ENCODE results near the gene RBM38.
A peak's percentile ranks its signal among the peaks of the same experiment; 100 is the strongest.

The RBM38 gene

GRCh38 chr20:57391439-57392301, 474 bp downstream of the RBM38 start:
- no peak for DNase-seq

GRCh38 chr20:57392512-57393271, 1.5 kb downstream of the RBM38 start:
- peak; percentile 82 for DNase-seq

- peak; percentile 48 for DNase-seq
Observed at GRCh38 chr20:57393321-57394120, 2.3 kb downstream of the RBM38 start.

GRCh38 chr20:57394121-57395082, 3.2 kb downstream of the RBM38 start:
- no peak for DNase-seq

- no peak for DNase-seq
Observed at GRCh38 chr20:57395111-57395966, 4.1 kb downstream of the RBM38 start.

GRCh38 chr20:57396212-57396983, 5.2 kb downstream of the RBM38 start:
- no peak for DNase-seq

- DNase-seq, result no peak
Observed at GRCh38 chr20:57396984-57397692, 5.9 kb downstream of the RBM38 start.

GRCh38 chr20:57397693-57398108, 6.5 kb downstream of the RBM38 start:
- peak; percentile 62 for DNase-seq

GRCh38 chr20:57398231-57398821, 7.1 kb downstream of the RBM38 start:
- DNase-seq, result peak; percentile 92

GRCh38 chr20:57398901-57399535, 7.8 kb downstream of the RBM38 start:
- DNase-seq, result no peak

- DNase-seq, result peak; percentile 29
Observed at GRCh38 chr20:57399587-57400155, 8.5 kb downstream of the RBM38 start.

- no peak for DNase-seq
Observed at GRCh38 chr20:57400231-57400701, 9.1 kb downstream of the RBM38 start.

- DNase-seq, result no peak
Observed at GRCh38 chr20:57400821-57401564, 9.8 kb downstream of the RBM38 start.

- no peak for DNase-seq
Observed at GRCh38 chr20:57401565-57401918, 10.3 kb downstream of the RBM38 start.

- no peak for DNase-seq
Observed at GRCh38 chr20:57402206-57403125, 11.3 kb downstream of the RBM38 start.

- no peak for DNase-seq
Observed at GRCh38 chr20:57403216-57403615, 12.0 kb downstream of the RBM38 start.

Measured in CD4-positive, alpha-beta T cell treated with Interleukin-4 for 4 hours (primary cell).